SK-N-SH (cell line): Measurements from ENCODE around the gene TANK. TPM values are rescaled to one million over a fixed set of nuclear protein-coding genes. Genes with fewer than 3 reads are reported as not detected.

Experiments used
- CTCF ChIA-PET: fragments of 300-600, 350-600 bp; formaldehyde crosslinking; extraction: SDS; loops from one replicate; lab custom pipeline; 2021; lab: Yijun Ruan, JAX
- POLR2A ChIA-PET: fragments of 350-600 bp; sonication (Branson Sonifier 250); formaldehyde crosslinking; extraction: SDS; loops from one replicate; lab custom pipeline; 2020; ENCODE audit warnings: antibody characterized with exemption, inconsistent platforms; lab: Yijun Ruan, JAX
- DNase-seq: peaks from one replicate; pipeline ENCODE4 v3.0.0; 2012
- H2AFZ ChIP-seq: fragments of 200-600 bp; sonication (generic); 2 replicates; pipeline ENCODE4 v1.8.1; 2016; ENCODE audit warnings: antibody characterized with exemption, mild to moderate bottlenecking, low read depth
- H3F3A ChIP-seq: fragments of 200-600 bp; sonication (generic); replicated peaks from 2 replicates; pipeline ENCODE3; 2016; ENCODE audit warnings: antibody characterized with exemption, mild to moderate bottlenecking; ENCODE audit not compliant: insufficient read depth
- H3K27ac ChIP-seq, 2 experiments: fragments of 200-500 bp in 1 of 2; fragments of 200-600 bp in 1 of 2; sonication (Bioruptor generic) in 1 of 2; sonication (generic), shearing (Covaris generic) in 1 of 2; 2 replicates each; pipeline versions ENCODE4 v1.5.1 to v1.6.1; 2014 to 2016; ENCODE audit warnings: low read depth in 2 of 2, inconsistent platforms in 1 of 2, low read length in 1 of 2, mild to moderate bottlenecking in 1 of 2, mixed read lengths in 1 of 2
- H3K27me3 ChIP-seq: fragments of 200-600 bp; sonication (generic), shearing (Covaris generic); 2 replicates; pipeline ENCODE4 v1.6.1; 2016; ENCODE audit warnings: mixed run types; ENCODE audit not compliant: insufficient read depth
- H3K36me3 ChIP-seq, 2 experiments: fragments of 200-500 bp in 1 of 2; fragments of 200-600 bp in 1 of 2; sonication (Bioruptor generic) in 1 of 2; sonication (generic) in 1 of 2; replicated peaks in 1 of 2; 2 replicates each; pipeline versions ENCODE3 to v1.5.1; 2014 to 2016; ENCODE audit warnings: low read length in 1 of 2, mild to moderate bottlenecking in 1 of 2; ENCODE audit not compliant: insufficient read depth in 2 of 2, control insufficient read depth in 1 of 2
- H3K4me1 ChIP-seq, 2 experiments: fragments of 200-500 bp in 1 of 2; fragments of 200-600 bp in 1 of 2; sonication (Bioruptor generic) in 1 of 2; sonication (generic), shearing (Covaris generic) in 1 of 2; 2 replicates each; pipeline versions ENCODE4 v1.5.1 to v1.6.1; 2014 to 2016; ENCODE audit warnings: low read depth in 1 of 2, low read length in 1 of 2, mixed run types in 1 of 2; ENCODE audit not compliant: insufficient read depth in 2 of 2, control insufficient read depth in 1 of 2
- H3K4me2 ChIP-seq: fragments of 200-600 bp; sonication (generic), shearing (Covaris generic); 2 replicates; pipeline ENCODE4 v1.6.1; 2017; ENCODE audit warnings: mixed run types
- H3K4me3 ChIP-seq, 2 experiments: fragments of 200-500 bp in 1 of 2; fragments of 200-600 bp in 1 of 2; sonication (Bioruptor generic) in 1 of 2; sonication (generic), shearing (Covaris generic) in 1 of 2; 2 replicates each; pipeline versions ENCODE4 v1.5.1 to v1.8.1; 2014 to 2016; ENCODE audit warnings: low read depth in 2 of 2, inconsistent platforms in 1 of 2, low read length in 1 of 2, mild to moderate bottlenecking in 1 of 2, mixed read lengths in 1 of 2, moderate library complexity in 1 of 2
- H3K79me2 ChIP-seq: fragments of 200-600 bp; sonication (generic); 2 replicates; pipeline ENCODE4 v1.8.1; 2017; ENCODE audit warnings: mild to moderate bottlenecking; ENCODE audit not compliant: insufficient read depth
- H3K9ac ChIP-seq: fragments of 200-600 bp; sonication (generic); 2 replicates; pipeline ENCODE4 v1.6.1; 2017; ENCODE audit warnings: mixed run types
- H3K9me2 ChIP-seq: fragments of 200-600 bp; sonication (generic); 2 replicates; pipeline ENCODE4 v1.6.1; 2017; ENCODE audit warnings: mixed run types
- H3K9me3 ChIP-seq: fragments of 200-600 bp; sonication (generic); 2 replicates; pipeline ENCODE4 v1.6.1; 2017; ENCODE audit warnings: mixed run types, mild to moderate bottlenecking, moderate library complexity
- H4K20me1 ChIP-seq: fragments of 200-600 bp; sonication (generic); 2 replicates; pipeline ENCODE4 v1.6.1; 2017; ENCODE audit warnings: mild to moderate bottlenecking, mixed run types; ENCODE audit not compliant: insufficient read depth
- FOXJ3 ChIP-seq: sonication (generic); formaldehyde crosslinking; IDR thresholded peaks from 2 replicates; pipeline ENCODE4 v1.5.1; 2020; ENCODE audit warnings: mild to moderate bottlenecking, missing genetic modification reagents
- FOXM1 ChIP-seq: IDR thresholded peaks from 2 replicates; pipeline ENCODE4 v1.4.0; 2012; ENCODE audit warnings: low read depth, mild to moderate bottlenecking
- JUND ChIP-seq: IDR thresholded peaks from 2 replicates; pipeline ENCODE4 v1.4.0; 2012
- MEF2A ChIP-seq: IDR thresholded peaks from 2 replicates; pipeline ENCODE4 v1.4.0; 2012; ENCODE audit warnings: low read depth, borderline replicate concordance
- NFIC ChIP-seq: IDR thresholded peaks from 2 replicates; pipeline ENCODE4 v1.4.0; 2012; ENCODE audit warnings: borderline replicate concordance
- RFX5 ChIP-seq: IDR thresholded peaks from 2 replicates; pipeline ENCODE4 v1.6.1; 2012; ENCODE audit warnings: mild to moderate bottlenecking, improper control_type of control experiment, low read length
- RXRA ChIP-seq: IDR thresholded peaks from 2 replicates; pipeline ENCODE4 v1.4.0; 2012; ENCODE audit warnings: low read depth, mild to moderate bottlenecking, borderline replicate concordance
- USF1 ChIP-seq: IDR thresholded peaks from 2 replicates; pipeline ENCODE4 v1.4.0; 2012; ENCODE audit warnings: low read depth, borderline replicate concordance
- WGBS: methylation state at CpG from one replicate; pipeline ENCODE4 v1.1.6; 2017; ENCODE audit warnings: low lambda C conversion rate; 5-methylcytosine and 5-hydroxymethylcytosine counted together
- polyA plus RNA-seq, 3 experiments: library from polyadenylated mRNA; depleted of rRNA; stranded (reverse); fragments of >200 nt; gene quantifications; 2 replicates each; pipeline ENCODE4 v1.2.3, GENCODE V29; 2012
- TF ChIP-seq, protein P1 (sequence below): fragments of 200-600 bp; sonication (generic); IDR thresholded peaks from 2 replicates; pipeline ENCODE4 v1.6.1; 2017; ENCODE audit warnings: antibody characterized with exemption, mild to moderate bottlenecking, moderate library complexity
- TF ChIP-seq, protein P2 (sequence below): IDR thresholded peaks from 2 replicates; pipeline ENCODE4 v1.4.0; 2012; ENCODE audit warnings: low read depth

TANK gene
- polyA plus RNA-seq, 1 of the 3 experiments (the other 2 are of a cell fraction): 25.7 TPM

DNA sequence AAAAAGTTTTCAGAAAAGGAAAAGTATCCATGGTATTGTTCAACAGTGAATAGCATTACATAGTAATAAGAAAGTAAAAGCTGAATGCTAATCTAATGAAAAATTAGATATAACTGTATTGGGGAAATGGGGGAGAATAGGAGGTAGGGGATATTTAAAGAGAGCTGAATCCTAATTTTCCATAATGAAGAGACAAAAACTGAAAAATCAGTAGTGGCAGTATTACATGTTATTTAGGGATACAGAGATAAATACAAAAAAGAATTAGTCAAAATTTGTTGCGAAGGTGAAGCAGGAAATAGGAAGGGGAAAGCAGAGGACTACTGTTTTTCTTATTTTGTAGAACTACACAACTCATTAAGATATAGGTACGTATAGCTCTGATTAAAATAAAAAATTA is 9.1 kb downstream of the TANK start:
- POLR2A ChIA-PET: no interaction called here
- Histone ChIP-seq H3K4me3 (no peak overlapping the region), H3K4me1 (peaks cover 0 to 3% of the 10 kb centered on the region in 2 experiments; a peak in 2 of 4 replicates), H3K36me3 (peaks cover 19 to 25% of the 10 kb centered on the region in 2 experiments), H3K27ac (no peak overlapping the region), H3K9ac (no peak overlapping the region), H3K27me3 (no peaks in the 10 kb centered on the region), H3K9me2 (no peaks in the 10 kb centered on the region), H3F3A (no peaks in the 10 kb centered on the region), H4K20me1 (no peaks in the 10 kb centered on the region), H2AFZ (no peak overlapping the region), H3K4me2 (no peak overlapping the region), H3K9me3 (no peaks in the 10 kb centered on the region), H3K79me2 (peaks cover 53% of the 10 kb centered on the region)
- DNase-seq: no peak
- 96% methylated on average over 2 of the region's 2 CpGs for WGBS
- no peak for TF ChIP-seq RFX5
- no peak for TF ChIP-seq FOXM1
- no peak for TF ChIP-seq FOXJ3 (CRISPR knock-in tag)
- TF ChIP-seq JUND: no peak
- TF ChIP-seq RXRA: no peak
- TF ChIP-seq, protein P1, sequence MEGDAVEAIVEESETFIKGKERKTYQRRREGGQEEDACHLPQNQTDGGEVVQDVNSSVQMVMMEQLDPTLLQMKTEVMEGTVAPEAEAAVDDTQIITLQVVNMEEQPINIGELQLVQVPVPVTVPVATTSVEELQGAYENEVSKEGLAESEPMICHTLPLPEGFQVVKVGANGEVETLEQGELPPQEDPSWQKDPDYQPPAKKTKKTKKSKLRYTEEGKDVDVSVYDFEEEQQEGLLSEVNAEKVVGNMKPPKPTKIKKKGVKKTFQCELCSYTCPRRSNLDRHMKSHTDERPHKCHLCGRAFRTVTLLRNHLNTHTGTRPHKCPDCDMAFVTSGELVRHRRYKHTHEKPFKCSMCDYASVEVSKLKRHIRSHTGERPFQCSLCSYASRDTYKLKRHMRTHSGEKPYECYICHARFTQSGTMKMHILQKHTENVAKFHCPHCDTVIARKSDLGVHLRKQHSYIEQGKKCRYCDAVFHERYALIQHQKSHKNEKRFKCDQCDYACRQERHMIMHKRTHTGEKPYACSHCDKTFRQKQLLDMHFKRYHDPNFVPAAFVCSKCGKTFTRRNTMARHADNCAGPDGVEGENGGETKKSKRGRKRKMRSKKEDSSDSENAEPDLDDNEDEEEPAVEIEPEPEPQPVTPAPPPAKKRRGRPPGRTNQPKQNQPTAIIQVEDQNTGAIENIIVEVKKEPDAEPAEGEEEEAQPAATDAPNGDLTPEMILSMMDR: no peak
- CTCF ChIA-PET: interaction anchor here (1.5 kb wide), 1 partner anchor 54 kb away, joined by 5 read pairs; no protein-coding TSS in a partner anchor

DNA sequence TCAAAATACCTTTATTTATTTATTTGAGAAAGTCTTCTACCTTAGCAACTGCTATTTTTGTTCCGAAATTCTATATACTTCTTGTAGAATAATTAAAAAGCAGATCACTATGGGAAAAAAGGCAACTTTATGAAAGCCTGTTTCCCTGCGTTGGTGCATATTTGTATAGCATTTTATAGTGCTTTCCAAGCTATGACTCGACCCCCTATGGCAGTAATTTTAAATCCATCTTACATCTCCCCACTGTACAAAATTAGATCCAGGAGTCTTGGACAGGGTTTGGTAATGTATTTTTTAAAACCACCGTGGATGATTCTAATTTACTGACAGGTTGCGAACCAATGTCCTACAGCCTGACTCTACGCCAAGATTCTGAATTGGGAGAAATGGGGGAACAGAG is 10.1 kb downstream of the TANK start:
- Histone ChIP-seq H2AFZ (no peak overlapping the region), H3K9me3 (no peaks in the 10 kb centered on the region), H3K9ac (no peak overlapping the region), H3K4me3 (no peak overlapping the region), H3K9me2 (no peaks in the 10 kb centered on the region), H3K4me2 (no peak overlapping the region), H3K79me2 (peaks cover 50% of the 10 kb centered on the region), H3K27me3 (no peaks in the 10 kb centered on the region), H4K20me1 (no peaks in the 10 kb centered on the region), H3K36me3 (peaks cover 18 to 20% of the 10 kb centered on the region in 2 experiments), H3K27ac (no peak overlapping the region), H3K4me1 (peaks cover 0 to 3% of the 10 kb centered on the region in 2 experiments; a peak in 2 of 4 replicates), H3F3A (no peaks in the 10 kb centered on the region)
- WGBS: 73% methylated on average over 6 of the region's 6 CpGs
- ChIA-PET CTCF (no interaction called here), POLR2A (no interaction called here)
- 0 out of 2 replicates have a peak, but pooled peaks have one; percentile 7 for TF ChIP-seq NFIC
- no peak for TF ChIP-seq USF1
- no peak for TF ChIP-seq MEF2A
- TF ChIP-seq, protein P2, sequence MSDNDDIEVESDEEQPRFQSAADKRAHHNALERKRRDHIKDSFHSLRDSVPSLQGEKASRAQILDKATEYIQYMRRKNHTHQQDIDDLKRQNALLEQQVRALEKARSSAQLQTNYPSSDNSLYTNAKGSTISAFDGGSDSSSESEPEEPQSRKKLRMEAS: no peak
- no peak for DNase-seq
